Measurements from ENCODE around the gene CCDC141.

- TF ChIP-seq CTCF (IDR thresholded peaks at IDR 0.05; ENCODE audit: insufficient read depth, low read length) (no peak), SPI1 (IDR thresholded peaks at IDR 0.05; ENCODE audit: borderline replicate concordance, low read depth) (no peak)
Observed at GRCh38 chr2:179057737-179058136, 7.8 kb upstream of the CCDC141 start.
